Measurements from ENCODE around the gene FKBP9.
A peak's percentile ranks its signal among the peaks of the same experiment; 100 is the strongest.

The FKBP9 gene

DNA sequence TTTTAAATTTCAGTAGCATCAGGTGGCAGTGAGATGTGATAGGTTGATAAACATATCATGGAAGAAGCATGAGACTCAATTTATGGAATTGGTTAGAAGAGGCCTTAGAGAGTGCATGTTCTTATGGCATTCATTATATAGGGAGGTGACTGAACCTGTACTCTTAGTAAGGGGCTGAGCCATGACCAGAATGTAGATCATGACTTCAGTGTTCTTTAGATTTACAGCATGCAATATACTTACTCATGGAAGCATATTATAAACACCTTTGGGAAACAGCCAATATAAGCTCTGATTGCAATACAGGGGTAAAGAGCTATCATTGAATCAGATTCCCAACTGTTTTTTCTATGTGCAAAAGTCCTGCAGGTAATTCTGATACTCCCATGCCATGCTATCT is 55.1 kb downstream of the FKBP9 start:
- FAIRE-seq: no peak

DNA sequence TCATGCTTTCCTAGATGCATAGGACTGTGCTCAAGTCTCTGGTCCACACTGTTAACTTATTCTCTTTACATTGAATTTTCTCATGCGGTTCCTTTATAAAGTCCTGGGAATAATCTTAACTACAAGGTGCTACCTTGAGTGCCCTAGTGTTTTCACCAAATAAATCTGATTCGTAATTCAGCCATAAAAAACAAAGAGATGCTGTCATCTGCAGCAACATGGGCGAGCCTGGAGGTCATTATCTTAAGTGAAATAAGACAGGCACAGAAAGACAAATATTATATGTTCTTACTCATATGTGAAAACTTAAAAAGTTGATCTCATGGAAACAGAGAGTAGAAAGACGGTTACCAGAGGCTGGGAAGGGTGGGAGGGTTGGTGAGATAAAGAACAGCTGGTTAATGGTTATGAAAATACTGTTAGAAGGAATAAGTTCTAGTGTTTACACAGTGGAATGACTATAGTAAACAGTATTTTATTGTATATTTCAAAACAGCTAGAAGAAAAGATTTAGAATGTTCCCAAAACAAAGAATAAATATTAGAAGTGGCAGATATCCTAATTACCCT is 67.0 kb downstream of the FKBP9 start:
- no peak for FAIRE-seq

DNA sequence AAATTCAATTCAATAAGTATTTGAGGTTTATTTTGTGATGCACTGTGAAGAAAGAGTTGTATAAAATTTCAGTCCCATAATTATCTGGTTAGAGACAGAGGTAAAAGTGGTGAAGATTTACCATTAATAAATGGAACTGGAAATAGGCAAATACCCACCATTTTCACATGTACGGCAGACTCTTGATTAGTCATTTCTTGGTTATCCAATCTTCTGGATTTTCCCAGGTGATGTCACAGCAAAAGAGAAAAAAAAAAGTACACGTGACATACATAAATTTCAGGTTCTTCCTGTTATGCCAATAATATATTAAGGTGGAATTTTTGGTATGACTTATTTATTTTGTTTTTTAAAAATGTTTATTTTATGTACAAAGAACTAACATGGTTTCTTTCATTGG is 78.5 kb downstream of the FKBP9 start:
- no peak for FAIRE-seq

DNA sequence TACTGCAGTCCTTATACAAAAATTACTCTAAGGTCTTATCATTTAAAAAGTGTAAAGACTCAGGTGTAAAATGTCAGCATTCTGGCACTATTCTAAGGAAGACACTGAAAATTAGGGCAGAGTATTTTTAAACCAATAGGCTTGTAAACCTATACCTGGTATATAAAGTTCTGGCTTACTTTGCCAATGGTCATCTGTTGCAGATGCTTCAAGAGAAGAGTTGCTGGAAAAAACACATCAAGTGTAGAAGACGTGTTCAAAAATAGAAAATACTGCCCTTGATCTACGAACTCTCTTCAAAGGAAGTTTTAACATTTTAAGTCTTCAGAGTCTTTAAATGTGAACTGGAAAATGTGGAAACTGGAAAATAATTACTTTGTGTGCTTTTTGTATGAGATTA is 81.4 kb downstream of the FKBP9 start:
- peak; percentile 17 for FAIRE-seq

DNA sequence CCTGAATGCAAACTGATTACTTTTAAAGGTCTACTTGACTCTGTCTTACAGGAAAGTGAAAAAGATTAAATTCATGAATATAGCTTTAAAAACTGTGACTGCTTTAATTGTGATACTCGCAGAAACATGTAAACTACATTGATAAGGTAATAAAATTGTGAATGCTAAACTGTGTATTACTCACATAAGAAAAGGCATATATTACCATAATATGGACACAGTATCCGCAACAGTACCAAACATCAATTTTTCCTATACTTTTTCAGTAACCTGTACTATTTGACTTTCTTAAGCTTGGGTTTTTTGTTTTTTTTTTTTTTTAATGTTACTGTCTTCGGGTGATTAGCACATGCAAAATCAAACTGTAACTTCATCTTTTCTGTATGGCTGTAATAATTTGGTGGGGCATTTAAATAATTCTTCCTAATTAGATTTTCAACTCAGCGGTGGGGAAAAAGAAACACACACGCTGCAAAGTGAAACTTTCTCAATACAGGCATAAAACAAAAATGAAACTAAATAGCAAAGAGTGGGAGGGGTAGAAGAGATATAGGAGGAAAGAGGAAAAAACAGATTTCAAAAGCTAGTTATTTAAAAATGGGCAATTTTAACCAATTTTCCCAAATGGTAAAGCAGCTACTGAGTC is 82.1 kb downstream of the FKBP9 start:
- FAIRE-seq: peak; percentile 50

DNA sequence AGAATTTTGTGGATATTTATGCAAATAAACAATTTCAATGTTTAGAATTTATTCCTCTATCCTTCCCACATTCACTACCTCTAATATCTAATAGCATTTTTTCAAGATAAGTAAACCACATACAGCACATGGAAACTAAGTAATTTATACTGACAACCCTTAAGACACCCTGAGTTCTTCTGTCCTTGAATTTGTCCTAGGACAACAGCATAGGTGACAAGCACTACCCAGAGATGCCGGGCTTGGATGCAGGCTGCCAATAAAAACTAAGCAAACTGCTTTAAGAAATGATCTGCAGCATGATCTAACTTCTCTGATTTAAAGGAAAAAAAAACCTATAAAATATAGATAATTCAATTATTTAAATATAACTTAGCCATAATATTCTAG is 82.7 kb downstream of the FKBP9 start:
- peak; percentile 81 for FAIRE-seq

DNA sequence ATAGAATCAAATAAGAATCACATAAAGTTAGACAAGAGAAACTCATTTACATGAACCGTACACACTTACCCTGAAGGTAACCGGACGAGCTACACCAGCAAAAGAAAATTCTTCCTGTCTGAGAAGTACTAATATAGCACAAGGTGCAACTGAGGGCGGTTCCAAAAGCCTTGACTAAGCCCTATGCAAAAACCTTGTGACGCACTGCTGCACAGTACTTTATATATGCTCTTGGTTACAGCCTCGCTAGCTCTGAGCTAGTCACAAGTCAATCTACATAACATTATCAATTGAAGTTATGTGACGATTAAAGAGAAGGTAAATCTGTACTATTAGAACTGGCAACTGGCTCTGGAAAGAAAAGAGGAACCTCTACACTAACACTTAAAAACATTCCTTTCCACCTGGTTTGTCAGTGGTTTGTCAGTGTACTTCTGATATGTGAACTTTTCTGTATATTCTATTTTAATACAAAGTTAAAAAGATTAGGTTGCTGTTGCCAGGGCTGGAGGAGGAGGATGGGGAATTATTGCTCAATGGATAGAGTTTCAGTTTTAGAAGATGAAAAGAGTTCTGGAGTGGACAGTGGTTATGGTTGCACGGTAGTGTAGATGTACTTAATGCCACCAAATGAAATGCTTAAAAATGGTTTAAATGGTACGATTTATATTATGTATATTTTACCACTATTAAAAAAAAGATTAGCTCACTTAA is 83.7 kb downstream of the FKBP9 start:
- peak; percentile 8 for FAIRE-seq

DNA sequence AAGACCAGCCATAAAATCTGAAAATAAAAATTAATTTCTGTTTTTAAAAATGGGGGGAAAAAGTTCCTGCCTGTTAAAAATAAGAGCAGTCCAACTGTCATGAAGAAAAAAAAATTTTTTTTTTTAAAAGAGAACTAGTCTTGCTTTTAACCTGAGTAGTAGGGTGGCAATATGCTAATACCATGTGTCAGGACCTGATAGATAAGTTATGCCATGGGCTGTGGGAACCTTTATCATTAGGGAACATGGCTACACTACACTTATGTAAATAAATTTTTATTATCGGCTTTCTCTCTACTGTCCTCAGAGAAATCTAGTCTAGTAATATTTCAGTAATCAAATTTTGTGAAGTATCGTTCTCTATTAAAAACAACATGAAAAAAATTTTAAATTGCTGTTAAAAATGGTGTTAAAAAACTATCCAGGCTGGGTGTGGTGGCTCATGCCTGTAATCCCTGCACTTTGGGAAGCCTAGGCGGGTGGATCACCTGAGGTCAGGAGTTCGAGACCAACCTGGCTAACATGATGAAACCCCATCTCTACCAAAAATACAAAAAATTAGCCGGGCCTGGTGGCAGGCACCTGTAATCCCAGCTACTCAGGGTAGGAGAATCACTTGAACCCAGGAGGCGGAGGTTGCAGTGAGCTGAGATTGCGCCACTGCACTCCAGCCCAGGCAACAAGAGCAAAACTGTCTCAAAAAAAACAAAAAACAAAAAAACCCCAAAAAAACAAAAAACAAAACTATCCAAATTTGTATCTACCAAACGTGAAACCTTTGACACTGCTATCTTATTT is 84.6 kb downstream of the FKBP9 start:
- no peak for FAIRE-seq

DNA sequence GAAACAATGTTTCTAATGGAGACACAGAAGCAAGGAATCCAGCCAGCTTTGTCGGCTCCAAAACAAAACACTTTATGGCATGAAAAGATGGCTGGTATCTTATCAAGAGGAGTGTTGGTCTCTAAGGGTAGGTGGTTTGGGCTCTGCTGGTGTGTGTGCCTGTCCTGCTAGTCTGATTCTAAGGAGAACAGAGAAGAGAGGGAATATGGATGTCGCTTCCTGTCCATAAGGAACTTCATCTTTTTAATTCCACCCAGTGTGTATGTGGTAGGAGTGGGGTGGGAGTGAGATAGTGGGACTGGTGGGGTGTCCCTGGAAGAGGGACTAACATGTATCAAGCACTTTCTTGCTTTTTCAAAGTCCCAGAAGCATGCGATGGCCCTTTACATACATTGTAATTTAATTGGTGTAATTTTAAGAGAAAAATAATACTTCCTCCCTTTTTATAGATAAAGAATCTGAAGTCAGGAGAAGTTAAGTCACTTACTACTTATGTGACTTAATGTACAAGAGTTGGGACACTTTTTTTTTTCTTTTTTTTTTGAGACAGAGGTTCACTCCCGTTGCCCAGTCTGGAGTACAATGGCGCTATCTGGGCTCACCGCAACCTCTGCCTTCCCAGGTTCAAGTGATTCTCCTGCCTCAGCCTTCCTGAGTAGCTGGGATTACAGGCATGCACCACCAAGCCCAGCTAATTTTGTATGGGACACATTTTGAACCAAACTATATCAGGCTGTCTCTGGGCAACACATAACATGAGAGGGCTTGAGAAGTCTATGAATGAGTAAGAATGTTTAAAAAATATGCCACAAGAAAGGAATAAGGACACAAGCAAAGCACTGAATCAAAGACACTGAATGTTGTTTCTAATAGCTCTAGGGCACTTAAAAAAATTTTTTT is 86.5 kb downstream of the FKBP9 start:
- no peak for FAIRE-seq

DNA sequence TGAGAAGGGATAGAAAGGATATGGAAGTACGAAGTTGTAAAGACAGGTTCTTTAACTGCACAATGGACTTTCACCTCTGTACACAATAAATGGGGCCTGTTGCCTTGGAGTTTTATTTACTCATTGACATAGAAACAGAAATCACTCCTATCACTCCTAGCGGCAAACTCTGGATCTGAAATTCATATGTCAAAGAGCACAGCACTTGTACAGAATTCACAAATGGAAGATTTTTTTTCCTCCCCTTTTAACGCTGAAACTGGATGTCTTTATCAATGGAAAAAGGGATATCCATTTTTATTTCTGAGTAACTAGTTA is 87.1 kb downstream of the FKBP9 start:
- no peak for FAIRE-seq

DNA sequence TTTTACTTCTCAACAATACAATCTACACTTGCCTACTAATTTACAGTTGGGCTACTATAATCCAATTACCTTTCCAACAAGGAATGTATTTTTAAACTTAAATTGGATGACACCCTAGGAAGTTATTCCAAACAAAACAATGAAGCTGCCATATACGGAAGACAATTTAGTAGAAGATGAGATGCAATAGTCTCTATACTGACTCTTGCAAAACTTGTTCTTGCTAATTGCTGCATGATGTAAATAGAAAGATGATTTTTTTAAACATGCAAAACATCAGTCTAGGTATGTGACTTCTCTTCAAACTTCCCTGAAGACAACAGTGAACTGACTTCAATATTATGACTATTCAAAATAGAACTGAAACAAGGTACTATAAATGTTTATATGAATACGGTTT is 87.7 kb downstream of the FKBP9 start:
- no peak for FAIRE-seq

DNA sequence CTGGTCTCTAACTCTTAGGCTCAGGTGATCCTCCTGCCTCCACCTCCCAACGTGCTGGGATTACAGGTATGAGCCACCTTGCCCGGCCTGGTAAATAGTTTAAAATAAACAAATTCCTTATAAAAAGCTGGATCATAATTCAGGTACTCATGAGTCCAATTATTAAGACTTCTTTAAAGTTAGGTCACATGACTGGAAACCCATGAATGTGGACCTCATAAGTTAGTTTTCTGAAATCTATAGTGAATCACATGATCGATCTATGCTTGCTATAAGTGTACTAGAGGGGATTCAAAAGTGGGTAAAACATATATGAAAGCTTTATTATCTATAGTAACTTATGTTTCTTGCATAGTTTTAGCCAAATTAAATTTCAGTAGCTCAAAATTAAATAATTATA is 91.0 kb downstream of the FKBP9 start:
- no peak for FAIRE-seq

DNA sequence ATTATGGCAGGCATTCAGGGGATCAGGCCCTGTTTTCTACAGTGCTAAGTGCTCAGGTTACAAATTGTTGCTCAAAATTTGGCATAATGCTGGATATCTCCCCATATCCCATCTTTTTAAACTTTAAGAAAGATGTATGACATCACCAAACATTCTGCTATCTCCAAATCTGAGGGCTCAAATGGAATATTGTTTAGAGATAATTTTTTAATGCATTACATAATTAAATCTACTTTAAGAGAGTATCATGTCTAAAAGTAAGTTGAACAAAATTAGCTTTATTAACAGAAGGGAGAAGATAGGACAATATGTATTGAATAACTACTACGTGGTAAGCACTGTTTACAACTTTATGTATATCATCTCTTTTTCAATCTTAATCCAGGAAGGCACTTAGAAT is 91.5 kb downstream of the FKBP9 start:
- FAIRE-seq: no peak

DNA sequence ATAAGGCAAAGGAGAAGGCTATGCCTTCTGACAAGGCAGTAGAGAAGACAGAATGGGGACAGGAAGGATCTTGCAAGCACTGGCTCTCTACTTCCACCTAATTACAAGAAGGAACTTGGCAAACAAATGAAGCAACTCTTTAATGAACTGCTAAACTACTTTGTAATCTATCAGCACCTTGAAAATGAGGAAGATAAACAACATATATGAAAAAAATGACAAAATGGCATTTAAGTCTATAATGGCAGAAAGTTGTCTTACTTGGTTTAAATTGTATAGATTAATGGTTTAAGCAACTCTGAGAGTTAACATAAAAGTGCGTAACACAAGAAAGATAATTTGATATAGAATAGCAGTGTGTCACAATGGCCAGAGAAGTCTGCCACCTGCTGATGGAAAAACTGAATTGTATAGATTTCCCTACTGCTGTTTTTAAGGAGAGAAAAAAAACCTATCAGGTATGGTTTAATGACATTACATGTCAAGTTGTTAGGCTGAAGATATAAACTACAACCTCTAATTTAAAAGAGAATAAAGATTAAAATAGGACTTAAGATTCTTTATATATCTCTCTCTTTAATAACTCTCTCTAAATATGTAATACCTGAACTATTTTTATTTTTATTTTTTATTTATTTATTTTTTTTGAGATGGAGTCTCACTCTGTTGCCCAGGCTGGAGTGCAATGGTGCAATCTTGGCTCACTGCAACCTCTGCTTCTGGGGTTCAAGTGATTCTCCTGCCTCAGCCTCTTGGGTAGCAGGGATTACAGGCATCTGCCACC is 93.5 kb downstream of the FKBP9 start:
- peak; percentile 89 for FAIRE-seq

DNA sequence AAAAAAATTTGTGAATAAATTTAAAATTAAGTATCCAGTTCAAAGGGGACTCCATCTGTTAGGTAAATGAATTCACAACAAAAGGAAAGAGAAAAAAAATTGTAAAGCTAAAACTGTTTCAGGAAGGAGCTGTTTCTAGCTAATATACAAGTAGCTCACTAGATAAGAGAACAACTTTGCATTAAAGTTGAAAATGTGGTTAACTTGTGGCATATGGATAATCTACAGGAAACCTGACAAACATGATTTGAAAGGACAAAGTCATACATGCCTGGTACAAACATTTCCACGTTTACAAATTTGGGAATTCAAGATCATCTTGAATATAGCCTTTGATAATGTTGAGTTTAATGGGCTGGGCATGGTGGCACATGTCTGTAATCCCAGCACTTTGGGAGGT is 96.5 kb downstream of the FKBP9 start:
- FAIRE-seq: no peak

DNA sequence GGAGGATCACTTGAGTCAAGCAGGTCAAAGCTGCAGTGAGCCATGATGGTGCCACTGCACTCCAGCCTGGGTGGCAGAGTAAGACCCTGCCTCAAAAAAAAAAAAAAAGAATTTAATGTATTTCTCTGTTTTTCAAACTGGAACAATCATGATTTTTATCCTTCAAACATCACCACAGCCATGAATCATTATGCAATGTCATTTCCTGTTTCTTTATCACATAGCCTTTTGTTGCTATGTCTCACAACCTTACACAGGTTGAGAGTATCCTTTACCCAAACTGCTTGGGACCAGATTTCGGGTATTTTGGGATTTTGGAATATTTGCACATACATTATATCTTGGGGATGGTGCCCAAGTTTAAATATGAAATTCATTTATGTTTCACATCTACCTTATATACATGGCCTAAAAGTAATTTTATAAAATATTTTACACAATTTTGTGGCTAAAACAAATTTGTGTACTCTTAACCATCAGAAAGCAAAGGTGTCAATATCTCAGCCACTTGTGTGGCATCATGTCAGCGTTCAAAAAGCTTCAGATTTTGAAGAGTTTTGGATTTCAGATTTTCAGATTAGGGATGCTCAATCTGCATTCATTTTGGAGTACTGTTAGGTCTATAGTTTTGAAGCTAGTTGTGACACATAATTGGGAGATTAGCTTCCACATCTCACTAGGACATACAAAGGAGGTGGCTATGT is 97.2 kb downstream of the FKBP9 start:
- FAIRE-seq: no peak

DNA sequence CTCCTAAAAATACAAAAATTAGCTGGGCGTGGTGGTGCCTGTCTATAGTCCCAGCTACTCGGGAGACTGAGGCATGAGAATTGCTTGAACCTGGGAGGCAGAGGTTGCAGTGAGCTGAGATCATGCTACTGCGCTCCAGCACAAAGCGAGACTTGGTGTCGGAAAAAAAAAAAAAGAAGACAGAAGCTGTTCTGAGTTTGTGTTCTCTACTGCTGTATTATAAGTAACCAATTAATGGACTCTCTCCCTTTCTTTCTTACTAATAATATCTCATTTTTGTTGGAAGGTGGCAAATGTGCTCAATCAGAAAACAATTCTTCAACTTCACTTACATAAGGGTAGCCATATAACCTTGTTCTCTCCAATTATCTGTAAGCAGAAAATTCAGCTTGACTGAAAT is 97.9 kb downstream of the FKBP9 start:
- FAIRE-seq: no peak

Measured in G401.6 (cell line).